ENCODE data around the gene BLMH. TPM values are rescaled to one million over a fixed set of nuclear protein-coding genes. Genes with fewer than 3 reads are reported as not detected.
"Not testable (repeated sequence)": the region's sequence is repeated elsewhere in the genome, so short reads cannot be mapped to it uniquely, and the experiment has no call there.

Gene BLMH
- total RNA-seq, 1 donor from 2014 or later, result 59.2 TPM

- no peak for DNase-seq
Observed at GRCh38 chr17:30228011-30228410, 63.7 kb downstream of the BLMH start.

DNA sequence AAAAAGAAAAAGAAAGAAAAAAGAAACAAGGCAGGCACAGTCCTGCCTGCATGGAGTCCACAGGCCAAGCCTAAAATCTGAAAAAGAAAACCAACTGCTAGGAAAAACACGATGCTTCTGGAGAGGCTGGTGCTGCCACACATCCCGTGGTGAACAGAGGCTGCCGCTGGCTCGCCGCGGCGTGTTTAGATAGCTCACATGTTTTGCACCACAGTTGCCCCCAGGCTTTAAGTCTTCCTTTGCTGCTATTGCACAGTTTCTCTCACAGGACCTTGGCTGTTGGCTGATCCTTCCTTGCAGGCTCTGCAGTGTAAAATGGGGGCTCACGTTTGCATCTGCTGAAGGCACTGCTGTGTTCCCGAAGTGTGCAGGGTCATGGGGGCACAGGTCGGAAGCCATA, 64.9 kb downstream of the BLMH start:
- DNase-seq, result no peak

DNA sequence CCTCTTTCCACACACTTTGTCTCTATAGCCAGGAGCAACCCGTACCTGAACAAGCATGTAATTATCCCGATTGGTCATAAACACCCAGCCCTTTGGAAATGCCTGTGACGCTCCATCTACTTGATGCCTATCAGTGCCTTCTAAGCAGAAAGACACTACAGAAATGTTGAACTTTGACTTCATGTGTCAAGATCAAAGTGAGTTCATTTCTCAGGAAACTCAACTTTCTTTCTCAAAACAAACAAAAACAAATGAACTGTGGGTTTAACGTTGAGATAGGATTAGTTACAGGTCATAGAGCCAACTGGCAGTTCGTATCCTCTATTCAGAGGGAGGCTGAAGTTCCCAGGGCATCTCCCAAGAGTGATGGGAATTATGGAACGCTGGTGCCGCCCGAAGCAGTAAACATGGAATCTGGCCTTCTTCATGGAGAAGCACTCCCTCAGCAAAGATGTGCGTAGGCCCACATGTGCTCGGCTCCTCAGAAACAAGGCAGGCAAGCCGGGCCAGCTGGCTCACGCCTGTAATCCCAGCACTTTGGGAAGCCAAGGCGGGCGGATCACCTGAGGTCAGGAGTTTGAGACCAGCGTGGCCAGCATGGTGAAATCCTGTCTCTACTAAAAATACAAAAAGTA, 65.7 kb downstream of the BLMH start:
- DNase-seq, result no peak

GRCh38 chr17:30225112-30225511, 66.6 kb downstream of the BLMH start:
- DNase-seq, result no peak

DNA sequence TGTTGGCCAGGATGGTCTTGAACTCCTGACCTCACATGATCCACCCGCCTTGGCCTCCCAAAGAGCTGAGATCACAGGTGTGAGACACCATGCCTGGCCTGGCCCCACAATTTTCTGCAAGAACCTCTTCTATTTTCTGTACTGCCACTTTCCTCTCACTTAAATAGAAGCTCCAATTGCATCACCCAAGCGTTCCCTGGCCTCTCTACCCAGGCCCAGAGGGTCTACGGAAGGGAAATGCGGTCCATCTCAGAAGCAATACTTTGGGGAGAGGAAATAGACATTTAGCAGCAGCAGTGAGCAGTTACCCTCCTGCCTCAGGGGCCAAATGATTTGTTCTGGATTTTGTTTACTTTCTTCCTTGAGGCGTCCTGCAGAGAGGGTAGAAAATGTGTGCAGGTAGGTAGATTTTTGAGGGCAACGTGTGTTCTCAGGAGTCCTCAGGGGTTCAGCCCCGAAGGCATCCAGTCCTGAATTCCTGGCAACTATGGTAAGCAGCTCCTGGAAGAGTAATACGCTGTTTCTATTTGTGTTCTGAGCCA, 67.3 kb downstream of the BLMH start:
- no peak for DNase-seq

- DNase-seq, result no peak
Observed at GRCh38 chr17:30222721-30223175, 69.0 kb downstream of the BLMH start.

DNA sequence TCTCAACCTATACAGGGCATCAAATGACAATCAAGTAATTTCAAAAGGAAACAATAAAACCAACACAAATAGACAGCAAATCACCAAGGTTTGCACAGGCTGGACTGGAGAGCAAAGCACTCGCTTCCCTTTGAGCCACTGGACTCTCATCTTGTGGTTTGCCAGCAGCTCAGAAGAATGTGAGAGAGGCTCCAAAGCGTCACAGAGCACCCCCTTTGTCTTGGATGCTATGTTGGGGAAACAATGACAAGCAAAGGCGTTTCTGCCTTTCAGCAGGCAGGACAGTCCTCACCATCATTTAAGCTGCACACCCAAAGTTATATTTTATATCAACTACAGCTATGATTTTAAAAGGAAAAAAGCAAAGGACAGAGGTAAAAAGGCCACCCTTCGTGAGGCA, 69.5 kb downstream of the BLMH start:
- no peak for DNase-seq

GRCh38 chr17:30221346-30221745, 70.4 kb downstream of the BLMH start:
- DNase-seq, result no peak

- no peak for DNase-seq
Observed at GRCh38 chr17:30220414-30220813, 71.3 kb downstream of the BLMH start.

DNA sequence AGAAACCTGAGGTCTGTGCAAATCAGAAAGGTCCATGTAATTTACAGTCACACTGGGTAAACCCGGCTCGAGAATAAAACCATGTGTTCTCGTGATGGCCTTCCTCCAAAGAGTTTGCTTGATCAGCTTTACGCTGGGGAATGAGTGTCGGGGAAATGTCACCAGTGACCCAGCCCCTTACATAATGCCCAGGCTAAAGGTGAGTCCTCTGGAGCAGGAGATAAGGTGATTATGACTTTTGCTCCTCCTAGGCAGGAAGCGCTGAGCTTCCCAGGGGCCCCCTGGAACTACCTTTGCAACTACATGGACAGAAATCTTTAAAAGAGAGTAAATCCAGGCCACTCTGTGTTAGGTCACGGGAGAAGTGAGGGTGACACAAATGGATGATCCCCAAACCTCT, 71.9 kb downstream of the BLMH start:
- DNase-seq, result no peak

- DNase-seq, result no peak
Observed at GRCh38 chr17:30219315-30219714, 72.4 kb downstream of the BLMH start.

DNA sequence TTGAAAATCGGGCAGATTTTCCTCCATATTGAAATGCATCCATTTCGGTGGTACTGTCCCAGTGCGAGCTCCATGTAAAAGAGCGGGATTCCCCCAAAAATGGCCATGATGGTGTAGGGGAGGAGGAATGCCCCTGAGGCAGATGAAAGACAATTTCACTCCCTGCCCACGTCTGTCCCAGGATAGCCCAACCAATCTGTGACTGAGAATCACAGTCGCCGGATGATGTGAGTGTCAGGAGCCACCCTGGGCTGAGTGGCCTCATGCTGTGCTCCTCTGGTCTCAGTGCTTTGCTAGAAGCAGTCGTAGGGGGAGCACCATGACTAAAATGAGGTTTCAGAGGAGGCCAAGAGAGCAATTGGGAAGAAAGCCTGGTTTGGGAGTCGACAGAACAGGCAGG, 72.9 kb downstream of the BLMH start:
- DNase-seq, result no peak

- DNase-seq, result no peak
Observed at GRCh38 chr17:30217746-30218245, 73.9 kb downstream of the BLMH start.

DNA sequence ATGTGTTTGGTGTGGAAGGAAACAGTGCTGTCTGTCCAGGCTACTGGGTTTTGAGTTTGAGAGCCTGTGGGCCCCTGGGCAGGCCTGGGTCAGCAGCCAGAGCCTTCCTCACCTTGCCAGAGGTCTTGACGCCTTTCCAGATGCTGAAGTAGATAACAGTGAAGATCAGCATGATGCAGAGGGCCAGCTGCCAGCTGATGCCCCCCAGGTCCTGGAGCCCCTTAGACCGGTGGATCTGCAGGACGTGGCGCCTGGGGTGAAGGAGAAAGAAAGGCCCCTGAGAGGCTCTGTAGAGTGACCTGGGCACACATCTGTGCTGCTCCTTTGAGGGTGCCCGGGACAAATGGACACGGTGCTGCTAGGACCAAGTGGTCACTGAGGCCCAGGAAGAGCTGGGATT, 74.7 kb downstream of the BLMH start:
- no peak for DNase-seq

DNA sequence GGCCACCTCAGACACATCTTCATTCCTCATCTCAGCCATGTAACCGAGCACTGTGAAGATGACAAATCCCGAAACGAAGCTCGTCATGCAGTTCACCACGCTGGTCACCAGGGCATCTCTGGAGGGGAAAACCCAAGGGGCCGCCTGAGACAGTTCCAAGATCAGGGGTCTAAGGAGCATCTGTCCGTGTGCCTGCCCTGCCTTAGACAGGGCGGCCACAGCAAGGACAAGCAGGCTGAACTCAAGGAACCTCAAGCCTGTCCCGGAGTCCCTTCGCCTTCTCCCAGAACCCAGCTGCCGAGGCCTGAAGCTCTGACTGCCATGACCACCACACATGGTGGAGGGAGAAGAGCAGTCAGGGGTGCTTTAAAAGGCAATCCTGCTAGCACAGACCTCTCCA, 79.0 kb downstream of the BLMH start:
- DNase-seq, result no peak

DNA sequence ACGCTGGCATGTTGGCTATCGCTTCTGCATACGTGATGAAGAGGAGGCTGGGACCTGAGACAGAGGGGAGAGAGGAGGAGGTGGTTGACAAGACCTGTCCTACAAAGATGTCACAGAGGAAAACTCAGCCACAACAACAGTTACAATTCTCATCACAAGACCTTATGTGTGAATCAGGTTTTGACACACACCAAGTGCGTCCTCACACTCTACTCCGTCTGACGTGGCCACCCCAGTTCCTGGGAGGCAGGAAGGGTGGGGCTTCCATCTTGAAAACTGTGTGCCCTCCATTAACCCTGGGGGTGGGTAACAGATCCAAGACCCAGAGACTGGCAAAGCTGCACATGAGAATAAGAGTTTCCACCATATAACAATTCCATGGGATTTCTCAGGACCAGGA, 80.4 kb downstream of the BLMH start:
- DNase-seq, result no peak

DNA sequence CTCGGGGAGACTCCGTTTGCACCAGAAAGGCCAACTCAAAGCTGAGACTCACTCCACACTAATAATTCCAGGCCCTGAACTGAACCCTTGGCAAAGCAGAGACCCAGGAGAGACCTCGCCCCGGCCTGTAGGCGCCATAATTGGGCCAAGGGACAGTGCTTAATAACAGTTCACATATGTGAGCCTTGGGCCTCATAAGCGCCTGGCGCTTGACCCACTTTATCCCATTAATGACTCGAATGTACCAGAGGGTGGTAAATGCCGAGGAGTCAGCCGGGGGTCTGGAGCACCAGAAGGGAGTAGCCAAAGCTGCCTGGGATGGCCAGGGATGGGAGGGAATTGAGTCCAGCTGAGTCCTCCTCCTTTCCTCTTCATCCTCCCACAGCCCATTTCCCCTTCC, 80.8 kb downstream of the BLMH start:
- no peak for DNase-seq

DNA sequence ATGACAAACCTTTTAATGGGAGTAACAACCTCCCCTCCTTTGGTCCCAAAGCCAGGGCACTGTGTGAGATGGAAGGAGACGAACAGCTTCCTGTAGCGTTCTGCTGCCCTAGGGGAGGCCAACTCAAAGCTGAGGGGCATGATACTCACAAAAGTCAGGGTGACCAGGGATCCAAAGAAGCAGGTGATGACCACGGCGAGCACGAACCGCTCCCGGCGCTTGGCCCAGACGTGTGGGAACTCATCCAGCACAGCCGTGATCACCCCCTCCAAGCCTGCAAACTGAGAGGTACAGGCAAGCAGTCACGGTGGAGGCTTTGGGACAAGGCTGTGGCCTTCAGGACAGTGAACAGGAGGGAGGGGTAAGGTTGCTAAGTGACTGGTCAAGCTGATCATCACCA, 81.4 kb downstream of the BLMH start:
- no peak for DNase-seq

DNA sequence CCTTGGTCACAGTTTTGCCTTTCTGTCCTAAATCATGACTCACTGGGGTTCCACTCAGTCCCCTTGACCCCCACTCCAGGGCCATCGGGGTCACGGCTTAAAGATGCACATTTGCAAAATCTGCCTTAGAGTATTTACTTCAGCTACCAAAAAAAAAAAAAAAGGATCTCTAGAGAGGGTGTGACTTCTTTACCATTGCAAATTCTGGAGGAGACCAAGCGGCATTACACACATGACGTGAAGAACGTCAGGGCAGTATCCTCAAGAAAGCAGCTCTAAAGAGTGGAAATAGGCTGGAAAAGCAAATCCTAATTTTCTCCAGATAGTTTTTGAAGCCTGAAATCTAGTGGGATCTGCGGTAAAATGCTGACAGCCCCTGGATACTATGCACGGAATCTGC, 81.8 kb downstream of the BLMH start:
- no peak for DNase-seq

DNA sequence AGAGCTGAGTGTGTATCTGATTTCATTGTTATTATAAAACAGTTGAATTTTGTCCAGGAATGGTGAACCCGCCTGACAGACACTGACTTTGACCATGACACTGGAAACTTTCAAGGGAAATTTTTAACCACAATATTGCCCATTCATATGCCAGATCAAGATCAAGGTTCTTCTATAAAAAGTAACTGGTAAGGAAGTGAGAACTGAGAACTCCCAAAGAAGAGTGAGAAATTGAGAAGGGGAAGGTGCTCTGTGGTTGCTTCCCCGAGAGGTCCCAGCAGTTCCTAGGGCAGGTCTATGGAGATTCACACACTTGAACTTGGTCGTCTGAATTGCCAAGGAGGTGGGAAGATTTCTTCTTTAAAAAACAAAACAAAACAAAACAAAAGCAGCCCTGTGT, 83.5 kb downstream of the BLMH start:
- DNase-seq, result no peak

DNA sequence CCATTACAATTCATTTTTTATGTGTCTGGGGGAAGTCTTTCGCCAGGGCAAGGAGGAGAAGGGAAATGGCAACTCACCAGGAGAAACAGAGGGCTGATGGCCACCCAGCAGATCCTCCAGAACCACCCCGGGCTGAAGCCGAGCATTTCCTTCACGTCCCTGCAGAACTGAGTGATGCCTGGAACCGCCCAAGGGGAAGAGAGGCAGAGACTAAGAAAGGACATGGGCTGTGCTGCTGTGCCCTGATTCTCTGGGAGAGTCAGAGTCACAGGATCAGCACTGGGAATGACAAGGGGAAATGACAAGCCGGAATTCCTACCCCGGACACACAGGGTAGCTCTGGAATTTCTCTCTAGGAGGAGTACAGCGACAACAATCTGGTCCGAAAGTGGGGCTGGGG, 84.1 kb downstream of the BLMH start:
- DNase-seq, result no peak

- no peak for DNase-seq
Observed at GRCh38 chr17:30203471-30203981, 88.2 kb downstream of the BLMH start.

GRCh38 chr17:30200656-30201055, 91.1 kb downstream of the BLMH start:
- not testable (repeated sequence) for DNase-seq

DNA sequence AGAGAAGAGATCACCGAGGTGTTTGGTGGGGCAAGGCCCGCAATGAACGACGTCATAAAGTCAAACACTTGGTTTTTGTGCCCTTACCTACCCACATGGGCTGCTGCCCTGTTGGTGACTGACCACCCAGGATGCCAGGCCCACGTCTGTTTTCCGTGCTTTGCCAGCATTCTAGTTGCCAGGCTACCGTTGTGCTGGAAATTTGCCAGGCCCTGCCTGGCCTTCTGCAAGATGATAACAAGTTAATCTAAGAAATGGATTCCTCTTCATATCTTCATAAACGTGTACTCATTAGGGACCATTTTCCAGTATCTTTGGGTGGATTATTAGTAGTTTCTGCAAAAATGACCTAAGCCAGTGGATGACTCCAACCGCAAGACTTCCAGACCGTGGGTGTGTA, 91.6 kb downstream of the BLMH start:
- DNase-seq, result no peak

Data from skin of body (tissue), 2 donors.